HG03432 (cell line): ENCODE data around the gene ADIPOR2.
A peak's percentile ranks its signal among the peaks of the same experiment; 100 is the strongest.

ENCODE experiments used
- ATAC-seq: cut with Tn5 transposase; IDR thresholded peaks from one replicate; pipeline ENCODE4 v1.9.1; 2021; ENCODE audit warnings: mild to moderate bottlenecking, moderate library complexity; ENCODE audit not compliant: unreplicated experiment

The ADIPOR2 gene

GRCh38 chr12:1768615-1769014 lies 77.7 kb downstream of the ADIPOR2 start:
- ATAC-seq: no peak

DNA sequence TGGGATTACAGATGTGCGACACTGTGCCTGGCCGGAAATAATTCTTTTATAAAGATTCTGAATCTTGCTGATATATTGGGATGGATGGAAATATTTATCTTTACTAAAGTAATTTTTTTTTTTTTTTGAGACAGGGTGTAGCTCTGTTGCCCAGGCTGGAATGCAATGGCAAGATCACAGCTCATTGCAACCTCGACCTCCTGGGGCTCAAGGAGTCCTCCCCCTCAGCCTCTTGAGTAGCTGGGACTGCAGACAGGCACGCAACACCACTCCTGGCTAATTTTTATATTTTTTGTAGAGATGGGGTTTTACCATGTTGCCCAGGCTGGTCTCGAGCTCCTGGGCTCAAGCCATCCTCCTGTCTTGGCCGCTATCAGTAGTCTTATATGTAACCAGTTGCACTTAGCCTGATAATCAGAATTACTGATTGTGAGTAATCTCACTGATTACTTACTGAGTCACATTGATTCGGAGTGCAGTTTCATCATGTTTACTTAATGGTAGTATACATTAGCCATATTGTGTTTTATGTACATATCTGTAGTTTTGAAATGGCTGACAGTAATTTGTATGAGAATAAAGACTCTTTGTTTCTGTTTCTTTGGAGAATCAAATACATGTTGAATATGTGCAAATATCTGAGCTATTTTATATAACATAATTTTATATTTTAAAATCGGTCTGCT lies 79.1 kb downstream of the ADIPOR2 start:
- no peak for ATAC-seq

- ATAC-seq: no peak
These were observed 83.2 kb downstream of the ADIPOR2 start for GRCh38 chr12:1773937-1774655.

GRCh38 chr12:1776170-1776921 lies 85.5 kb downstream of the ADIPOR2 start:
- ATAC-seq: no peak

- no peak for ATAC-seq
These were observed 86.9 kb downstream of the ADIPOR2 start for GRCh38 chr12:1777798-1778197.

DNA sequence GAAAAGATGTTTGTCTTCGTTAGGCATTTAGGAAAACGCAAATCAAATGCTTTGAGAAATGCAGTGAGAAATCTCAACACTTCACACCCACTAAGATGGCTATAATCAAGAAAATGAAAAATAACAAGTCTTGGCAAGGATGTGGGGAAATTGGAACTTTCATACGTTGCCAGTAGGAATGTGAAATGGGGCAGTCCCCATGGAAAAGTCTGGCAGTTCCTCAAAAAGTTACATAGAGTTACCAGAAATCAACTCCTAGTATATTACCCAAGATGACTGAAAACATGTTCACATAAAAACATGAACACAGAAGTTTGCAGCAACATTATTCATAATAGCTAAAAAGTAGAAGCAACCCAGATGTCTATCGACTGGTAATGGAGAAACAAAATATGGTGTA lies 88.0 kb downstream of the ADIPOR2 start:
- no peak for ATAC-seq

DNA sequence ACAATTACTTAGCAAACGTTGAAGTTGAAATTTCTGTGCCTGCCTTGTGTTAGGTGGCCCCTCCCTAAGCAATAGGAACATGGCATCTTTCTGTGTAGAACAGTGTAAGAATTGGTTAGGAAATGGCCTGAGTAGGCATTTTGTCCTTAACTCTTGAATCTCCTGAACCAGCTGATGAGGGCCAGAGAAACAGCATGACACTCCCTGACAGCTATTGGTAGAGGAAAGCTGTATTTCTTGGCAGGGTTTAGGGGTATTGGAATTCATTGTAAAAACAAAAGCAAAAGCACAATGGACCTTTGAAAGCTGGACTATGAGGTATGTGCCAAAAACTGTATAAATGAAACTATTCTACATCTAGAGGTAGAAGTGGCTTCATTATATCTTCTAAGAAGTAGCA lies 88.9 kb downstream of the ADIPOR2 start:
- ATAC-seq: no peak

DNA sequence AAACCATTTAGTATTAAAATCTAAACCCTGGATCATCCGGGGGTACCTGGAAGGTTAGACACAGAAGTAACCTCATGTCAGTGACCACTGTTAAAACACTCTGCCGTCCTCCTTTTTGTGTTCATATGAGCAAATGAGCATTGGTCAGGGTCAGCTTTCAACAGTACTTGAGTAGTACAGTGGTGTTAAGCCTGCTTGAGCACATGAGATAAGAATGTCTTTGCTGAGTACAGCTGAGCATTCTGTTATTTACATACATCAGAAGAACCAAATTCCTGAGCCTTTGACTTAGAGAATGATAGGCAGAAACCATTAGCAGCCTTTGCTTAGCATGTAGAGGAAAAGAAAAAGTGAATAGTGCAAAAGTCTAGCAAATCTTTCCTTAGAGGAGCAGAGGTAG lies 90.9 kb downstream of the ADIPOR2 start:
- no peak for ATAC-seq

GRCh38 chr12:1782215-1782614 lies 91.3 kb downstream of the ADIPOR2 start:
- no peak for ATAC-seq

DNA sequence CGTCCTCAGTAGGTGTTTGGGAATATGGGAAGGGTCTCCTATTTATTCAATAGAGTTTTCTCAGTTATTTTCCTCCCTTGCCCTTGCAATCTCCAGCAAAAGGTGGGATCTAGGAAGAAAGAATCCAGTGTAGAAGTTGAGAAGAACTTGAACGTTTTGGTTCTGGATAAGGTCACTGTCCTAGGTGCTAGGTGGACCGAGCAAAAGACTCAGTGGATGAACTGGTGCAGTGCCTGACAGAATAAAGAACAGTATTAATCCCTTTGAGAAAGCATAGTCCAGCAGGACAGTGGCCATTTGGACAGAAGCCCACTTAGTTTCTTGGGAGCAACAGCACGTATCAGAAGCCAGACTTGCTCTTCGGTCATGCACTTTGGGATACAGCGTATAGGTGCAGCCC lies 96.8 kb downstream of the ADIPOR2 start:
- no peak for ATAC-seq

DNA sequence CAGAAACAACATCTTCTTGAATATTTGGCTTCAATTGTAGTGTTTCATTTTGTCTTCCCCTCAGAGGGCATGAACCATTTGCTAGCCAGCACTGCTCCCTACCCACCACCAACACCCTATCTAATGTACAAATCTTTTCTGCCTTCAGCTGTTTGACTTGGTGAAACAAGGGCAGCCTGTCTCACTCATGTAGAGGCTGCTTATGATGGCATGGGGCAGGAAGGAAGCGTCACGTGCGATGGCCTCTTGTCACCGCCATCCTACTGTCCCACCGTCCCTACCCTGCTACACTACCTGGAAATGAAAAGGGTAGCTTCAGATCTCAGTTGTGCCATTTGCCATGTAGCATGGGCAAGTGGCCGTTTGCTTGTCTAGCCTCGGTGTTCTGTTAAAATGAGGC lies 99.6 kb downstream of the ADIPOR2 start:
- ATAC-seq: no peak

- ATAC-seq: no peak
These were observed 100.4 kb downstream of the ADIPOR2 start for GRCh38 chr12:1791104-1791841.

DNA sequence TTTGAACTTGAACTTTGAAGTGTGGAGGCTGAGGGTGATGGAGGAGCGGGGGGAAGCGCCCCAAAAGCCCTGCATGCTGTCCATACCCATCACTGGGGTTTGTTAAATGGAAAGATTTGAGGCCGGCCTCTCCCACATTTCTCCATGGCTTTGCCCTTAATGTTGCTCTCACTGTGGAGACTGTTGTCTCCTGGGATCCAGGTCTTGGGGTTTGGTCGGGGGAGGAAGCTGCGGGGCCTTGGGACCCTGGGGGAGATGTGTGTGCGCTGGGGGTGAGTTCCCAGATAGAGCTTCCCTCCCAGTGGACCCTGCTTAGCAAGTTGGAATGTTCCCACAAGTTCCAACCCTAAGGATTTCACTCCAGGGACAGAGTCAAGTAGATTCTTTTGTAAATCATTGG lies 101.5 kb downstream of the ADIPOR2 start:
- no peak for ATAC-seq

GRCh38 chr12:1793426-1794210 lies 102.7 kb downstream of the ADIPOR2 start:
- ATAC-seq: no peak

DNA sequence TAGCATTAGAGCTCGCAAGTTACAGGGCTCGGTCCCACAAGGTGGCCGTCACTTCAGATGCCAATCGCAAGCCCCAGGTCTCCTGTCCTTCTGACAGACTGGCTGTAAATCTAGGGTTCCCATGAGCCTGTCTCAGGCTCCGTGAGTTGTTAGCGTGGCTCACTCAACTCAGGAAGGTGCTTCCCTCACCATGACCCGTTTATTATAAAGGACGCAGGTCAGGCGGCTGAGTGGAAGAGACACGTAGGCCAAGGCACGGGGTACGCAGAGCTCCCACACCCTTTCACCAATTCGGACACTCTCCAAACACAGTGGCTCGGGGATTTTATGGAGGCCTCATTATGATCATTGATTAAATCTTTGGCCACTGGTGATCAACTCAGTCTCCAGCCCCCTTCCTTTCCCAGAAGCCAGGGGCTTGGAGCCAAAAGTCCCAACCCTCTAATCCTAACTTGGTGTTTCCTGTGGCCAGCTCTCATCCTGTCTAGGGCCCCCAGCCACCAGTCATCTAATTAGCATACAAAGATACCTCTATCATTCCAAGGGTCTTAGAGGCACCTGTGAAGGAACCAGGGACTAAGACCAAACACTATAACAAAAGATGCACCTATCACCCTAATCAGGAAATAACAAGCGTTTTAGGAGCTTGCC lies 103.7 kb downstream of the ADIPOR2 start:
- ATAC-seq: no peak

GRCh38 chr12:1795221-1795784 lies 104.4 kb downstream of the ADIPOR2 start:
- ATAC-seq: no peak

DNA sequence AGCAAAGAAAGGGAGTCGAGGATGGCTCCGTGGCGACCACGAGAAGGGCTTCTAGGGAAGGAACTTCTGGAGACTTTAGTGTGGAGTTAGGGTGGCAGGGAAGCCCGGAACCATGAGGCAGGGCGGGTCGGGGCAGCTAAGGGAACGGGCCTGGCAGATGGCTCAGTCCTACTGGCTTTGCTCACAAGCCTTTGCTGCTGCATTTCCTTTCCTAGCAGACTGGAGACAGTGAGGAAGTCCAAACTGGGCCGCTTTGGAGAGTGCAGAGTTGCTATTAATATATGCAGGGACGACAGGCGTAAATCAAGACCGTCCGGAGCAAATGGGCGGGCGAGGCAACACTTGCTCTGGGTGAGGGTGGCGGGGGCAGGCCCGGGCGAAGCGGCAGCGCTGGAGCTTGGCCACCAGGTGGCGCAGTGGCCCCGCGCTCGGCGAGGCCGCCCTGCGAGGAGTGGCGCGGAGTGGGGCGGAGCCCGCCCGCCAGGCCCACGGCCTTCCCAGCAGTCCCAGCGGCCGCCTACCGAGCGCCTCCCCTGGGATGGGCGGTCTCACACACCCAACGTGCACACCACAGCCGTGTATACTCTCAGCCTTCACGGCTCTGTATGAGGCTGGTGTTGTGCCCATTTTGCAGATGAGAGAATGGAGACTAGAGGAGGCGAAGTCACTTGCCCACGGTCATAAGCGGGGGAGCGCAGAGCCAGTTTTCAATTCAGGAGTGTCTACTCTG lies 105.1 kb downstream of the ADIPOR2 start:
- ATAC-seq: peak; percentile 93

- ATAC-seq: peak; percentile 24
These were observed 105.7 kb downstream of the ADIPOR2 start for GRCh38 chr12:1796515-1797010.
